ENCODE data around the gene MIDN.

MIDN gene

DNA sequence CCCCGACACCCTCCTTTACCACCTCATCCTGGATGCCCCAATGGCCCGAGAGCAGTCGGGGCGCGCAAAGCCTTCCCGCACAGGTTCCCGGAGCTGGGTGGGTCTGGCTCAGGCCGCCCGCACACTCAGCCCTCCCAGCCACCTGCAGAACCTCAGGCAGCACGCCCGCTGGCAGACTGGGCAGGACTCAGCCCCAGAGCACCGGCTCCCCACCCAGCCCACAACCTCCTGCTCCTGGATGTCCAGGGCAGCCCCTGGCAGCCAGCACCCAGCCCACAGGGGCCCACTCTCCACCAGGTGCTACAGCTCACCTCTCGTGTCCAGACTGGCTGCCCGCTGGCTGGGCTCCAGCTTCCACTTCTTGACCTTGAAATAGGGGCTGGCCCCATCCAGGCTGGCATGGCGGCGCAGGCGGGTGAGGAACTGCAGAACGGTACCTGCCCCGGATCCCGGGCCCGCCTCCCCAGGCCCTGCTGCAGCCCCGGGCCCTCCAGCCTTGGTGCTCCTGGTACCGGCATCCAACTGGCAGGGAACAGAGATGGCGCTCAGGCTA, 15.2 kb upstream of the MIDN start:
- DNase-seq = no peak

DNA sequence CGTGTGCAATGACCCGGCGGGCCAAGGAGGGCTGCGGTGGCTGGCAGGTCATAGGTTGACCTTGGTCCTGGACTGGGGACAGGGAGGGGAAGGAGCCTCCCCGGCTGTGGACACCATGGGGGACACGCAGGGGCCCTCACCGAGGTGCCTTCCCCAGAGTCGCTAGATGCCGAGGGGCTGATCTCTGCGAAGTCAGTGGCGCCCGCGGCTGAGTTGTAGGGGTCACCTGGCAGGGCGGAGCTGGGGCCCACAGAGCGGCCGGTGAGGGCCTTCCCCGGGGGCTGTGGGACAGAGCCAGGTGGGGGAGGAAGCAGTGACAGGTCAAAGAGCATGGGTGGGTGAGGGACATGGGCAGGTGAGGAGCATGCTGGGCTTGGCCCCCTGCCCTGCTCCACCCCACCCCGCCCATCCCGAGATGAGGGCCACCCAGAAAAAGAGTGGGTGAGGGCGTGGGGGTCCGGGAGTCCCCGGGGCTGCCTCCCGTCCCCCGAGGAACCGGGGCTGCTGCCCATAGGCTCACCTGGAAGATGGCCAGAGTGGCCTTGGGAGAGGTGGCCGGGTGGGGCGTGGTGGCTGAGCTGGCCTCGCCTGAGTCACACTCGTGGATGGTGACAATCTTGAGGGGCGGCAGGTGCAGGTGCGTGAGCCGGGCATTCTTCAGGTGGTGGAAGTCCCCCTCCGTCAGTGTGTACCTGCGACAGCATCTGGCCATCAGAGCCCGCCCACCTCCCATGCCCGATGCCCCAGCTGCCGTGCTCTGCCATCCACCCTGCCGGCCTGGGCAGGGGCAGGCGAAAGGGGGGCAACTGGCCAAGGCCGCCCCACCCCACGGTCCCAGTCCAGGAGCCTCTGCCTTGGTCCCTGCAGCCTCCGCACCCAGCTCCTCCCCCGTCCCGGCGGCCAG, 14.1 kb upstream of the MIDN start:
- no peak for DNase-seq

DNA sequence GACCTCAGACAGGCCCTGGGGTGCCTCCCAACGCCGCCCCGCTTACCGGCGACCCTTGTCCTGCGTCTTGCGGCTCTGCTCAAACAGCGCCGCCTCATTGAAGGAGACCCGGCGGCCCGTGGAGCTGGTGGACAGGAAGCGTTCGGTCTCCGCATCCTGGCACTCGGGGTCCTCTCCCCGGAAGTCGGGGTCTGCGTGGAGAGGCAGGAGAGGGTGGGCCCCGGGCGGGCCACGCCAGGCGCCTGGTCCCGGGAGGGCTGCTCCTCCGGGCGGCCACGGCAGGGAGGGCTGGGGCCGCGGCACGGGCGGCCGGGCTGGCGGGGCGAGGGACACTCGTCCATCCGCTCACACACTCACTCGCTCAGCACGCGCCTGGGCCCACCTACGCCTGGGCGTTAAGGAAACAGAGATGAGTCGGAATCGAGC, 13.4 kb upstream of the MIDN start:
- no peak for DNase-seq

DNA sequence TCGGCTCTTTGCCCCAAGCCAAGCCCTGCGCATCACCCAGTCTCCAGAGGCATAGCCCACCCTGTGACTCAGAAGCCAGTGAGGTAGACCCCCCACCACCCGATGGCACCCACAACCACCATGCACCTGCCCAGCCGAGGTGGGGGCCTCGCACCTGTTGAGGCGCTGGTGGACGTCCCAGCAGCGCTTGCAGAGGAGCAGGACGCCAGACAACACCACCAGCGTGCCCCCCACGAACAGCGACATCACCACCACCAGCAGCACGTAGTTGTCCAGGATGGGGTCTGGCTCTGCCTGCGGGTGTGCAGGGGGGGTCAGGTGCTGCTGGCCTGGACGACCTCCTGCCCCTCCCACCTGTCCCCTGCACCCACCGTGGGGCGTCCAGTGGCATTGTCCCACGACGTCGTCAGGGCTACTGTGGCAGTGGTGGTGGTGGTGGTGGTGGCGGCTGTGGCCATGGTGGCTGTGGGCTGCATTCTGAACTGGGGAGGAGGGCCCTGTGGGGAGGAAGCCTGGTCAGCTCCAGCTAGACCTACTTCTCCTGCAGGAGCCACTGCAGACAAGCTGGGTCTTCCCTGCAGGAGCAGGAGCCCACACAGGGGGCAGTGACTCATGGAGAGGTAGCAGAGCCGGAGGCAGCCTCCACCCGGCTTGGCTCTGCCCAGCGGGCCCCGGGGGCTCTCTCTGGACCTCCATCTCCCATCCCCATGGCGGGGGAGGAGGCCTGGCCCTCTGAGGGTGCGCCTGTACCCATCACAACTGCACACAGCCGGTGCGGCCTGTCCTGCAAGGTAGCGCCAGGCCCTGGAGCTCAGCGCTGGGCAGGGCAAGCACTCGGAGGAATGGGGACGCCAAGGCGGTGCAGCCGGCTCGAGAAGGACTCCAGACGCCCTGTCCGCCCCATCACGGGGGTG, 12.5 kb upstream of the MIDN start:
- DNase-seq = no peak

DNA sequence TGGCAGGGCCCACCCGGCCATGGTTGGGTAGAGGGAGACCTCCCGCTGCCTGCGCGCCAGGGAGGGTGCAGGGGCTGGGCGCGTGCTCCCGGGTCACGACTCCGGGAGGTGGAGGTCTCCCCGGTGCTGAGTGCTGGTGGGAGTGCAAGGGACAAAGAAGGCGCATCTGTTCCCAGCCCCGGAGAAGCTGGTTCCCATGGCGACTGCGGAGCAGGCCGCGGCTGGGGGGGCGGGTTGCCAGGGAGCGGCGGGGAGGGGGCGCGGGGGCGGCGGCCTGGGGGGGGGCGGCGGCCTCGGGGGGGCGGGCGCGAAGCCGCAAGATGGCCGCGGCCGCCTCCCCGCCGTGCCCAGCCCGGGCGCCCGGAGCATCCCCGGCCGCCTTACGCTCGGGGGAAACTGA, 11.8 kb upstream of the MIDN start:
- no peak for DNase-seq

DNA sequence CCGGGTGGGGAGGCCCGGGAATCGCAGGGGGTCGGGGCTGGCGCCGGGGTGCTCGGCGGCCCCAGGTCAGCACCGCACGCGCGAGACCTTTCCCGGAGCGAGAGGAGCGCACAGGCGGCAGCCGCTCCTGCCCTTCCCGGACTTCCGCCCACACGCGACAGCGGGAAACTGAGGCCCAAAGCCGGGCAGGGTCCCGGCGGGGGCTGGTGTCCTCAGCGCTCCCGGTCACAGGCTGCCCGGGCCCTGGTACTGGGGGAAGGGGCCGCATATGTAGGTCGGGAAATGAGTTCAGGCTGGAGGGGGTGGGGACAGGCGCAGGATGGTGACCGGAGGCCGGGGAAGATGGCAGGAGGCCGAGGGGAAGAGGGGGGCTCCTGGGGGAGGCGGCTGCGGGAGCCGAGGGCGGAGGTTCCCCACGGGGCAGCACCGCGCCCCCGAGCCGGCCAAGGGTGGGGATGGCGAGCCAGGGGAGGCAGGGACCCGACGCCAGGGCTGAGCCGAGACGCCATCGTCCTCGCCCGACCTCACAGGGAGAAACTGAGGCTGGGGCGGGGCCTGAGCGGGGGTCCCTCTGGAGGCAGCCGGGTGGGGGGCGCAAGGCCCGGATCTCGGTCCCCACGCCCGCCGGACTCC, 11.2 kb upstream of the MIDN start:
- DNase-seq = no peak

DNA sequence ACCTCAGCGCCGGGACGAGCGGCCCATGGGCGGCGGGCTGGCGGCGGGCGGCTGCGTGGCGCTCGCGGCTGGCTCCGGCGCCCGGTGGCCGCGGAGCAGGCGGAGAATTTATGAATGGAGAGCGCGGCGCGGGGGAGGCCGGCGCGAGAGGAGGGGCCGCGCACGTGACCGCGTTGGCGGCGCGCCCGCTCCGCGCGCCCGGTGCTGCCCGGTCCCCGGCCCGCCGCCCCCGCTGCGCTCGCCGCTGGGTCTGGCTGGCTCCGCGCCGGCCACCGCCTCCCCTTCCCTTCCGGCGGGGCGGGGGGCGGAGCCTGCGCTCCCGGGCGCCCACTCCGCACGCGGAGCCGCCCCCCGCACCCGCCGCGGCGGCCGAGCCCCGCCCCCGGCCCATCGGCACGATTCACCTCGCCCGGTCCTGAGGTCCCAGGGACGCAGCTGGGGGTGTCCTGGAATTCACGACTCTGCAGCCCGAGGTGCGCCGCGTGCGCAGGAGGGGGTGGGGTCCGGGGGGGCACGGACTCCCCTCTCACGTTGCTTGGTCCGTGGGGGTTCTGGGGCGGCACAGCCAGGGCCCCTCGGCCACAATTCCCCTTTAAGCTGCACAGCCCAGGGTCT, 10.5 kb upstream of the MIDN start, which contains the start of gene CBARP:
TSS of gene CBARP (minus strand) at position 252 of the 615 bp plus-strand sequence. CDS start 1,905 bp downstream, outside the sequence.
- peak in 1 of 5 donors; percentile 46 for DNase-seq

DNA sequence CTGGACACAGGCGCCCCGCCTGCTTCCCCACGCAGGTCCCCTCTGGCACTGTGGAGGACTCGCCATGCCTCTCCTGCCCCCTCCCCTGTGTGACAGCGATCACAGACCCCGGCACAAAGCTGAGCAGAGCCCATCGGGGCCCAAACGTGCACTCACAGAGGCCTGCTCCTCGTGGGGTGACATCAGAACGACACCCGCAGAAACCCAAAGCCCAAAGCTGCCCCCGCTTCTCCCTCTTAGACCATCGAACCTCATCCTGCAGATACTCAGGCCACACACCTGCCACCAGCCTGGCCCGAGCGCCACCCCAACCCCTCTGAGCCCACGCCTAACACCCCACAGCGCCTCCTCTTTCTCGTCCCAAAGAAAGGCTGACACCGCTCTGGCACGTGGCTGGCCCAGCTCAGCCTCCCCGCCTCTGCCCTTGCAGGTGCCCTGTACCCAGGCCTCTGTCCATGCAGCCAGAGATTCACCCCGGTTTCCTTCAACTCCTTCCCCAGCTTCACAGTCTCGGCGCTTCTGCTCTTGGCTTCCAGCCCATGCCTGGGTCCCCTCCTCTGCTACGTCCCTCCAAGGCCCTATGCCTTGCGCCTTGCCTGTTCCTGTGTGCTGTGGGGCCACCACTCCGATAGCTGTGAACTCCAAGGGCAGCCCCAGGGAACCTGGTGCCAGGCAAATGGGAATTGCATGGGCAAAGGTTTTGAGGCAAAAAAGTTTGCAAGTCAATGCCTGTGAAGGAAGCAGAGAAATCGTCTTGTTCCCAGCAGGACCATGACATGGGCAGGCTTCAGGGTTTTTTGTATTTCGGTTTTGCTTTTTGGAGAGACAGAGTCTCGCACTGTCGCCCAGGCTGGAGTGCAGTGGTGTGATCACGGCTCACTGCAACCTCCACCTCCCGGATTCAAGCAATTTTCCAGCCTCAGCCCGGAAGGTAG, 9.7 kb upstream of the MIDN start:
- no peak for DNase-seq

DNA sequence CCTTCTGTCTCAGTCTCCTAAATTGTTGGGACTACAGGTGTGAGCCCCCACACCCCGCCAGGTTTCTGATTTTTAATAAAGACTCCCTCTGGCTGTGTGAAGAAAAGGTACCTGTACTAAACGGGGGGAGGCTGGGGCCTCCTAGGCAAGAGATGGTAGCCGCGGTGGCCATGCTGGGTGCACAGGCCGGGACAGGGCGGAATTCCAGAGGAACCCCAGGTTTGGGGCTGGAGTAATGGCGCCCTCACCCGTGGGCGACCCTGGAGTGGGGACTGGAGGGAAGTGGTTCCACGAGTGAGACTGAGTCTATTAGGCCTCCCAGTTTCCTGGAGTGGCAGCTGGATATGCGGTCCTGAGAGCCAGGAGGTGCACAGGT, 9.0 kb upstream of the MIDN start:
- DNase-seq = no peak

DNA sequence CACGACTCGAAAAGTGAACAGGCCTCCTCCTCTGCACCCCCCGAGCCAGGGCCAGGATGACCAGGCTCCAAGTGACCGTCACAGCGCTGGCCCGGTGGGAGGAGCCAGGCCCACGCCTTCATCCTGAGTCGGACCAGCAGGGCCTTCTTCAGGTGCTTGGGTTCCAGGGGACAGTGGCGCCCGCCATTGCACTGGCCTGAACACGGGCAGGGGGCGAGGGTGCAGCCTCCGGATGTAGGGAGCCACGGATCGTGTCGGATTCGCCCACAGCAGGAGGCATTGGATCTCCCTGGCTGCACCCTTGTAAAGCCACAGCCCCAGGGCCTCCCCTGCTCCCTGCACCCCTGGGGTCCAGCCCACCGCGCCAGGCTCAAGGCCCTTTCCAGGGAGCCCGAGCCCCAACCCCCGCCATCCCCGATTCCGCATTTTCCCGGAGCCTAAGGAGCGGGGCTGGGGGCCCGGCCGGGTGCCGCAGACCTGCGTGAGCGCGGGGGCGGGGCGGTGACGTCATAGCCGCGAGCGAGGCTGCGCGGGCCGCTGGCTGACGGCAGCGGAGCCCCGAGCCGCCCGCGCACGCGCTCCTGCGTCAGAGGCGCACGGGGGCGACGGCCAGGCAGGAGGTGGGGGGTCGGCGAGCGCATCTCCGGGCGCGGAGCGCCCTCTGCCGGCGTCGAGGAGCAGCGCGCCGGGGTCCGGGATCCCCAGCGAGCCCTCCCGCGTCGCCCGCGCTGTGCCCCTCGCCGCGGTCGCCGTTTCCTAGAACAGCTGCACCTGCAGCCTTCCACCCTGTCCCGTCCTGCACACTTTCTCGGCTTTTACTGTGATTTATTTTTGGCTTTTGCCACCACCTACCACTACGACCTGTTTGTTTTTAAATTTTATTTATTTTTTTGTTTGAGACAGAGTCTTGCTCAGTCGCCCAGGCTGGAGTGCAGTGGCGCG, 8.3 kb upstream of the MIDN start:
- DNase-seq = peak; percentile 87 to 98 (median 89)

DNA sequence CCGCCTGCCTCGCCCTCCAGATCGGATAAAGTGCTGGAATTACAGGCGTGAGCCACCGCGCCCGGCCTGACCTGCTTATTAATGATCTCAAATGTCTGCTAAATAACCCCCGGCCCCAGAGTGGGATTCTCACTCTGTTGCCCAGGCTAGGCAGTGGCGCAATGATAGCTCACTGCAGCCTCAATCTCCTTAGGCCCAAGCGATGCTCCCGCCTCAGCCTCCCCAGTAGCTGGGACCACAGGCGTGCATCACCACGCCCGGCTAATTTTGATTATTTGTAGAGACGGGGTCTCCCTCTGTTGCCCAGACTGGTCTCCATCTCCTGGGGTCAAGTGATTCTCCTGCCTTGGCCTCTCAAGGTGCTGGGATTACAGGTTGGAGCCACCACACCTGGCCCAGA, 7.5 kb upstream of the MIDN start:
- DNase-seq = no peak

DNA sequence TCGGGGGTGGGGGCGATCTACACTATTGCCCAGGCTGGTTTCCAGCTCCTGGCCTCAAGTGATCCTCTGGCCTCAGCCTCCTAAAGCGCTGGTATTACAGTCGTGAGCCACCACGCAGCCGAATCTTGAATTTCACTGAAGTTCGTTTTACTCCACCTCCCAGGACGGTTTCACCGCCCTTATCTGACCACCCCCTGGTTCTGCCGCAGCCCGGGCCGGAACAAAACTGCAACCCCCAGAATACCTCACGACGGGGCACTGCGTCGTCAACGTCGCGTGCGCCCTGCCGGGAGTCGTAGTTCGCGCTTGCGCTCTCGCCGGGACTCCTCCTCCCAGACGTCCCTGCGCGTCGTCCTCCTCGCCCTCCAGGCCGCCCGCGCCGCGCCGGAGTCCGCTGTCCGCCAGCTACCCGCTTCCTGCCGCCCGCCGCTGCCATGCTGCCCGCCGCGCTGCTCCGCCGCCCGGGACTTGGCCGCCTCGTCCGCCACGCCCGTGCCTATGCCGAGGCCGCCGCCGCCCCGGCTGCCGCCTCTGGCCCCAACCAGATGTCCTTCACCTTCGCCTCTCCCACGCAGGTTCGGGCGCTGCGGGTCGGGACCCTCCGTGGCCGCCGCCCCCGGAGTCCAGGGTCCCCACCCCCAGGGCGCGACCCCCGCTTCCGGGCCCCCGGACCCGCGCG, 6.8 kb upstream of the MIDN start, which contains the start of gene ATP5F1D:
TSS of gene ATP5F1D (plus strand) at position 335 of the 679 bp plus-strand sequence. CDS start at position 435, 100 bp downstream.
- DNase-seq = peak; percentile 73 to 94 (median 85)

DNA sequence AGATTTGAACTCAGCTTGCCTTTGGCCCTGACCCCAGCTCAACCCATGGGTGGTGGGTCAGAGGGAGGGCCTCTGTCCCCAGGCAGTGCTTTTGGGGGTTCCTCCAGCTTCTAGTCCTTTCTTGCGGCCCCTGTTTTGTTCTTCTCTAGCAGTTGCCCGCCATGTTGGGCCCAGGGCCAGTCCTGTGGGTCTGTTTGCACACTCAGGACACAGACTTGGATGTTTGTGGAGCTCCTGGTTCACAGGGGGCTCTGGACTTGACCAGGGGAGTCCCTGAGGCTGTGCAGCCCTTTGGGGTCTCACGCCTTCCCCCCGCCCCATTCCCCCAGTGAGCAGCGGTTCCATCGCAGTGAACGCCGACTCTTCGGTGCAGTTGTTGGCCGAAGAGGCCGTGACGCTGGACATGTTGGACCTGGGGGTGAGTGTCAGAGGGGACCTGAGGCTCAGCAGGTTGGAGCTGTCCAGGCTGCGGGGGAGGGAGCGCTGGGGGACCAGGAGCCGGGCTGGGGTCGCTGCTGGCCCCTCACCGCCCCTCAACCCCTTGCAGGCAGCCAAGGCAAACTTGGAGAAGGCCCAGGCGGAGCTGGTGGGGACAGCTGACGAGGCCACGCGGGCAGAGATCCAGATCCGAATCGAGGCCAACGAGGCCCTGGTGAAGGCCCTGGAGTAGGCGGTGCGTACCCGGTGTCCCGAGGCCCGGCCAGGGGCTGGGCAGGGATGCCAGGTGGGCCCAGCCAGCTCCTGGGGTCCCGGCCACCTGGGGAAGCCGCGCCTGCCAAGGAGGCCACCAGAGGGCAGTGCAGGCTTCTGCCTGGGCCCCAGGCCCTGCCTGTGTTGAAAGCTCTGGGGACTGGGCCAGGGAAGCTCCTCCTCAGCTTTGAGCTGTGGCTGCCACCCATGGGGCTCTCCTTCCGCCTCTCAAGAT, 4.4 kb upstream of the MIDN start:
- peak; percentile 67 to 82 (median 79) for DNase-seq

DNA sequence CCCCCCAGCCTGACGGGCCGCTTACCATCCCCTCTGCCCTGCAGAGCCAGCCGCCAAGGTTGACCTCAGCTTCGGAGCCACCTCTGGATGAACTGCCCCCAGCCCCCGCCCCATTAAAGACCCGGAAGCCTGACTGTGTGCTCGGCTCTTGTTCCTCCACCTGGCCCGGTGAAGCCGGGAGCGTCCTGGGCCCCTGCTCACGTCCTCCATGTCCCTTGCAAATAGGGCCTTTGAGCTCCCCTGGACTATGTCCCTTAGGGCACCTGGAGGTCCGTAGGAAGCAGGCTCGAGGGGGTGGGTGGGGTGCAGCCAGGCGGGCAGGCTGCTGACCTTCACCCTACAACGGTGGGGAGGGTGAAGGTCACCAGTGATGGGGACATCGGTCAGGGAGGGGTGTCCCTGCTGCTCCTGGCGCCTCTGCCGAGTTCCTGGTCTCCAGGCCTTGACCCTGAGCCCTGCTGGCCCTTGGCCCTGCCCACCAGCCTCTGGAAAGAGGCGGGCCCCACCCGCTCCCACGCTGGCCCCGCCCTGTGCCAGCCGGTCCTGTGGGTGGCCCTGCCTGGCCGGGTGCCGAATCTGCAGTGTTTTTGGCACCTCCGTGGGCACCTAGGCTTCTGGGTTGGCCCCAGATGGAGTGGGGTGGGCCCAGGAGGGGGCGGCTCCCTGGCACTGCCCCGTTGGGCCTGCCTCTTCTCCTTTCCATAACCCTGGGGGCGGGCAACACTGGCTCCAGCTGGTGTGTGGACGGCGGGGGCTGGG, 3.5 kb upstream of the MIDN start:
- no peak for DNase-seq

DNA sequence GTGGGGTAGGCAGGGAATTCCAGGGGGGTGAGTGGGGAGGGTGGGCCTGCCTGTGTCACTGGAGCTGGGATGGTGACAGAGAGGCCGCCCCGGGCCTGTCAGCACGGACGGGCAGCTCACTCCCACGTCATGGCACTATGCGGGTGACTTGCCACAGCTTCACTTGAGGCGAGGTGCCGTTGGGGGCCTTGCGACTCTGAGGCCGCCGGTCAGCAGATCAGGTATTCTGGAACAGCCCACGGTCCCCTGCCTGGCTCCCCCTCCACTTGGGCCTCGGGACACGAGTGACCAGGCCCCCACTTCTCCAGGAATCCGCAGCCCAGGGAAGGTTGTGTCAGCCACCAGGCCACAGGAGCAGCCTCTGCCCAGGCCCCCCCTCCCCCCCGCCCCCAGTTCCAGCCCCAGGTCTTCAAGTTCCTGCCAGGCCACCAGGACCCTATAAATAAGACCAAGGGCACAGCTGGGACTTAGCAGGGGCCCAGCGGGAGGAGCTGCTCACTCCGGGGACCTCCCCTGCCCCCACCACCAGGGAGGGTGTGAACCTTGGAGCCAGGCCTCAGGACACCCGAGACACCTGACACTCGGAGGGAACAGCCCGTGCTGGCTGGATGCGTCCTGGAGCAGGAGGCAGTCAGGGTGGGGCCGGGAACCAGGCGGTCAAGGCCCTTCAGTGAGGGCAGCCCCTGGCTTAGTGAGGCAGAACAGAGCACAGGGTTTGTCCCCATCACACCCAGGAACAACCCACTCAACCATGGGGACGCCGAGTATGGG, 2.7 kb upstream of the MIDN start:
- DNase-seq = no peak

Data from T-helper 1 cell (primary cell).